GM19035 (cell line): Measurements from ENCODE around the gene SOS2.
"Not testable (repeated sequence)": the region's sequence is repeated elsewhere in the genome, so short reads cannot be mapped to it uniquely, and the experiment has no call there.

ENCODE experiments used
- ATAC-seq: cut with Tn5 transposase; IDR thresholded peaks from one replicate; pipeline ENCODE4 v1.9.1; 2021; ENCODE audit not compliant: unreplicated experiment

SOS2 gene

DNA sequence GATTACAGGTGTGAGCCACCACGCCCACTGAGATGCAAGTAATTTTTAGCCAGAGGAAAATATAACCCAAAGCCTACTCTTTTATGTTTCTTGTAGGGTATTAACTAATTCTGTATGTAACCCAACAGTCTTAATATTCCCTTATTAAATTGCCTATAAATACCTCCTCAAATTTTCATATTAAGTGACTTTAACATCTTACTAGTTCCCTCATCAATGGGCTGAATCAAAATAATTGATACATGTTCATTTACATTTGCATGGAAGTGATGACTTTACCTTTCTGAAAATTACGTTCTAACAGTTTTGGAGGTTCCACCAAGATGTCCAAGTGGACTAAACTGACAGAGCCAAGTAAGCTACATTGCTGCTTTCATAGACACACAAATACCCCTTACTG lies 3.1 kb downstream of the SOS2 start:
- ATAC-seq: no peak

DNA sequence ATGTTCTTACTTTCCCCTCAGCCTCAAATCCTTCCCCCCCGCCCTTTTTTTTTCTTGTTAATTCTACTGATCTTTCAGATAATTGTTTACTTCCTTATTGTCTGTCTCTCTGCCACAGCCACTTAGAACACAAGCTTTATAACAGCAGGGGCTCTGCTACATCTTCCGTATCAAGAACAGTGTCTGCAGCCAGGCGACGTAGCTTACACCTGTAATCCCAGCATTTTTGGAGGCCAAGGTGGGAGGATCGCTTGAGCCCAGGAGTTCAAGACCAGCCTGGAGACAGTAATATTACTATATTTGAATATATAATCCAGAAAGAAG lies 5.4 kb downstream of the SOS2 start:
- no peak for ATAC-seq

DNA sequence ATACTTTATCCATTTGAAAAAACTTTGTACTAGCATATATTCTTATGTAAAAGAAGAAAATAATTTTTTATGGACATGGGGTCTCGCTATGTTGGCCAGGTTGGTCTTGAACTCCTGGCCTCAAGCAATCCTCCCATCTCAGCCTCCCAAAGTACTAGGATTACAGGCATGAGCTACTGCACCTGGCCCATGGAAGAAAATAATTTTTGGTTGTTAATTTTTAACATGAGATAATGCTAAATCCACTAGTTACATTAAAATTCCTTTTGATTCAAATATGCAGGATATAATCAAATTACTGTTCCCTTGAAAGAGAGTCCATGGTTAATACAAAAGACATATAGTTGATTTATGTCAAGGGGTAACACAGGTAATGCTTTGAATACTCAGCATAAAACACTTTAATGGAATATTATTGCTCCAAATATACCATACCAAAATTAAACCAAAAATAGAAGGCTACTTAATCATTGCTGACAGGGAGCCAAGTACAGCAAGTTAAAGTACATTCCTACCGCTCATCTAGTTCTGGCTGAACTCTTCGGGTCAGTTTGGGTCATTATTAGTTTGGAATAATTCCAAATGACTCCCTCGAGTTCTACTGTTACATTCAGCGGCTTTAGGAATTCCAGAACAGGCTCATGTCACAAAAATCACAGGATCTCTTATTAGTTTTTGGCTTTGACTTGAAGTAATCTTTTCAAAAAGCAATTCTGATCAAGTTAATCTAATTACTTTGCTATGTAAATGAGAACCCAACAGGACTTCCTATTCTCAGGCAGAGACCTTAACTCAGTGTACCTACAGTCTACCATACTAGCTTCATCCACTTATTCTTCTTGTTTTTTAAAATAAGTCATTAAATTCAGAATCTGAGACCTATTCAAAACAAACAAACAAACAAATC lies 6.1 kb downstream of the SOS2 start:
- no peak for ATAC-seq

DNA sequence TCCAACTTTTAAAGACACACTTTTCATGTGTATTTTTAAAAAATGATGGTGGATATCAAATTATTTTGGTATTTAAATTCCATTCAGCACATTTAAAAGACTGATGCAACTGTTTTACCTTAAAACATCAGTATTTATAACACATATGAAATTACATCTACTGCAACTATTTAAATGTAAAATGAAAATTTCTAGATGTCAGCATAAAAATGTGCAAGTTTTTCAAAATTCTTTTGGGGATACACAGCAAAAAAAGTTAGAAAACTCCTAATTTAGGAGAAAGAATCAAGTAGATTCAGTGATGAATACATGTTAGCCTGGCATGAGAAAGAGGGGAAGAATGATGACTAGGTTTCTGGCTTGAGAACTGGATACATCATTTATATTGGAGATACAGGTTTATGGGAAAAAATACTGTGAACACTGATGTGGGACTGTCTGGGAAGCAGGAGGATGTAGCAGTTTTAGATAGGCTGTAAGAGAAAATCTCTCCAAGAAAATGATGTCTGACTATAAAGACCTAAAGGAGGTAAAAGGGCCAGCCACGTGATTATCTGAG lies 9.2 kb downstream of the SOS2 start:
- no peak for ATAC-seq

DNA sequence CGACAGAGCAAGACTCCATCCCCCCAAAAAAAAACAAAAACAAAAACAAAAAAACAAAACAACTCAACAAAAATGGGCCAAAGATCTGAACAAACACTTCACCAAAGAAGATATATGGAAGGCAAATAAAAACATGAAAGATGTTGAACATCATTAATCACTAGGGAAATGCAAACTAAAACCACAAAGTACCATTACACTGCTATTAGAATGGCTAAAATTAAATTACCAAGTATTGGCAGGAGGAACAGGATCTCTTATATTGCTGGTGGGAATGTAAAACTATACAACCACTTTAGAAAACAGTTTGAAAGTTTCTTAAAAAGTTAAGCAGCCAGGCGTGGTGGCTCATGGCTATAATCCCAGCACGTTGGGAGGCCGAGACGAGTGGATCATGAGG lies 12.9 kb downstream of the SOS2 start:
- ATAC-seq: no peak

DNA sequence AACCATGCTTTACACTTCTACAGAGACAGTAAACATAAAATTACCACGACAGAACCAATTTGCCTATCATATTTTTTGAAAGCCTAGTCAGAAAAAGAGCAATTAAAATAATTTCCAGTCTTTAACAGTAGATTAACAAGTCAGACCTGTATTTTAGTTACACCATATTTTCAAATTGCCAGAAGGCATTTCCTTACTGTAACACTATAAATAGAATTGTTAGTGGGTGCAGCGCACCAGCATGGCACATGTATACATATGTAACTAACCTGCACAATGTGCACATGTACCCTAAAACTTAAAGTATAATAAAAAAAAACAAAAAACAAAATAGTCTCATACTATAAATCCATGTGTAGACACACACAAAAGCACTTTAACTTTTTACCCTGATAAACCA lies 16.0 kb downstream of the SOS2 start:
- ATAC-seq: no peak

DNA sequence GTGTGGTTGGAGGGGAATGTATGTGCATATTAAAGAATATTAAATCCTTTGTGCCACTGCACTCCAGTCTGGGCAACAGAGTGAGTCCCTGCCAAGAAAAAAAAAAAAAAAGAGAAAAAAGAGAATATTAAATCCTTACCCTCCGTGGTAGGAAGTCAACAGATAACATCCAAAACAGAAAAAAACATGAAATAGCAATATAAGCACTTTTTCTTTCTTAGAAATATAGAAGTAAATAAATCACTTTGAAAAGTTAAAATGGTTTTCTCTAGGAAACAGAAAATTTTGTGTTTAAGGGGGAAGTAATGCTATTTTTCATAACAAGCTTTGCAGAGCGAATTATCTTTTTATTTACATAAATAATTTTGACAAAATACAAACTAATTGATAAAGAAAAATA lies 17.6 kb downstream of the SOS2 start:
- no peak for ATAC-seq

DNA sequence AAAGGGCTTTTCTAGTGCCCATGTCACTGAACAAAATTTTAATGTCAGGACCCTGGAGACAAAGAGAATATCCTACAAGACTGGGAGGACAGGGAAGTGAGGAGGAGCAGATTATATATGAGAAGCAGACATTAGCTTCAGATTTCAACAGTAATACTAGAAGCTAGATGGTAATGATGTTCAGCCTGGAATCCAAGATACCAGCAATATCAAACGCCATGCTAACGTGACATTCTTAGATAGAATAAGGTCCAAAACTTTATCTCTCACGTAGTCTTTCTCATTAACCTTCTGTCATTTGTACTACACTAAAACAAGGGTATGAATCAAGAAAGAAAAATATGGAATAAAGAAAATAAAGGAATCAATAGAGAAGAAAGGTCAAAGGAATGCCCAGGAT lies 18.7 kb downstream of the SOS2 start:
- ATAC-seq: no peak

DNA sequence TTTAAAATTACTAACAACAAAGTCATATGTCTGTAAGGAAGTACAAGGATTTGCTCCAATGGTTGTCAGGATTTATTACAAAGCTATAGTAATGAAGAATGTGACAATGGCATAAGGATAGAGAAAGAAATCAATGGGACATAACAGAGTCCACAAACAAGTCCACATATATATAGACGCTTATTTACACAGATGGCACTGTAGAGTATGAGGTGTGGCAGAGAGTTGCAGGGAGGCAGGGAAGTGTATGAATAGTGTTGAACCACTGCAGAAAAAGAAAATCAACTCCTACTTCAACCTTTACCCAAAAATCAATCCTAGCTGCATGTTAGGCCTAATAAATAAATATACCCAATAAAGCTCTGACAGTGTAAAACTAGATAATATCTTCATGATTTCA lies 21.3 kb downstream of the SOS2 start:
- no peak for ATAC-seq

DNA sequence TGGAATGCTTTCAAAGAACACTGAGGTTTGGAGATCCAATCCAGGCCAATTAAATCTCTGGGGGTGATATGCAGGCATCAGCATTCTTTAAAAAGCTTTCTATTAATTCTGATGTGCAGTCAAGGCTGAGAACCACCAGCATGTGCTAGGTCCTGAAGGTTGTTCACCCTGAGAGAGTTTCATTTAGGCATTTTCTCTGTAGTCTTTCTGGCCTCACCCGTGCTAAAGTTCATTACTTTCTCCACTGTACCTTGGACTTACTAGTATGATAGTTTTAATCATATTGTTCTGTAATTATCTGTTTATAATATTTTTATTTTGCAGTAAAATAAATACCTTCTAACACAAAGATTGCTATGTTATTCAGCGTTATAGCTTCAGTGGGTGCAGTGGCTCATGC lies 32.9 kb downstream of the SOS2 start:
- no peak for ATAC-seq

DNA sequence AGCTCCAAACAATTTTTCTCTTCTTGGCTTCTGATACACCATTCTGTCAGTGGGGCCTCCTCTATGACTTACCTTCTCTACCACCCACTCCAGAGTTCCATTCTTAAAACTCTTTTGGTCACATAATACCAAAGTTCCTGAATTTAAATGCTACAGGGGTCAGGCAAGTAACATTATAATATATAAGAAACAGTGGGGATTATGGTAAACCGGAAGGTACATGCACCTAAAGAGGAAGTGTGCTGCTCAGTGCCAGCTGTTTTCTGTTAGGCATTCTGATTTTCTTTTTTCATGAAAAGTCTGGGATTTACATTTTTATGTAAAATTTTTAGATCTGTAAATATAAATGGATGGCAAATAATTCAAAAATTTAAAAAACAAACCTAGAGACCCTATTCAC lies 39.9 kb downstream of the SOS2 start:
- ATAC-seq: no peak

DNA sequence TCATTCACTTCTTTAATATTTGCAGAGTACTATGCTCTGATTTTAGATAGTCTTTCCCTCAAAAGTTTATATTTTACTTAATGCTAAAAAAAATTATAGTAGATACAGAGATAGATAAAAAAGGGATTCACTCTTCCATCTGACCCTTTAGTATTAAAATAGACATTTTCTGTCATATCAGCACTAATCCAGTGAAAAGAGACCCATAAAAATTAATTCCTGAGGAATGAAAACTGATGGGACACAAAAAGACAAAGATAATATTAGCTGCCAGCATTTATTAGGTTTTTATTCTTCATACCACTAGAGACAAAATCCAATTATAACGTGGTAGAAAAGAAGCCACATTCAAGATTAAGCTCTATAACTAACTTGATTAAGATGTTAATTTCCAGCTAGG lies 45.3 kb downstream of the SOS2 start:
- no peak for ATAC-seq

DNA sequence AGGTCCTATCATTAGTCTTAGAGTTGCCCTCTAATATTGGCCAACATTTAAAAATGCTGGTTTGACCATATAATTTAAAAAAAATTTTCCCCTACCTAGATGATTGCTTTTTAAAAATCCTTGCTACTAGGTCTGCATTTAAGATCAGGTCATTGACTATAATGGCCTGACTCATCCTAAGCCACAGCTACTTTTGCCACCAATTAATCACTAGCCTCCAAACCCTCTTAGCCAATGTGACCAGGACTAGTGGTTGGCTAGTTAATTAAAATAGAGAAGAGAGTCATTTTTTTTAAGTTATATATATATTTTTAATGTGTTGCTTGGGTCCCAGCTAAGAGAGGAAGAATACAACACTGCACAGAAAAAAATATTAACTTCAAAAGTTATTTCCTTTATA lies 57.5 kb downstream of the SOS2 start:
- no peak for ATAC-seq

DNA sequence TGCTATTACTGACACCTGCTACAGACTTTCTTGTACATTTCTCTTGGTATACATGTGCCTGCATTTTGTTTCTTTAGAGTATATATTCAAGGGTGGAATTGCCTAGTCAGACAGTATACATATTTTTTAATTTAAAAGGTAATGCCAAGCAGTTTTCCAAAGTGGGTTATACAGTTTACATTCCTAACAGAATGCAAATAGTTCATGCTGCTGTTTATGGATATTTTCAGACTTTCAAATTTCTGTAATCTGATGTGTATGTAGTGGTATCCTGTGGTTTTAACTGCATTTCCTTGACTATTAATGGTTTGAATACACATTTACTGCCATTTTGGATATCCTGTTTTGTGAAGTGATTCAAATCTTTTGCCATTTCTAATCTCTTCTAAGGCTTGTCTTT lies 59.5 kb downstream of the SOS2 start:
- ATAC-seq: no peak

DNA sequence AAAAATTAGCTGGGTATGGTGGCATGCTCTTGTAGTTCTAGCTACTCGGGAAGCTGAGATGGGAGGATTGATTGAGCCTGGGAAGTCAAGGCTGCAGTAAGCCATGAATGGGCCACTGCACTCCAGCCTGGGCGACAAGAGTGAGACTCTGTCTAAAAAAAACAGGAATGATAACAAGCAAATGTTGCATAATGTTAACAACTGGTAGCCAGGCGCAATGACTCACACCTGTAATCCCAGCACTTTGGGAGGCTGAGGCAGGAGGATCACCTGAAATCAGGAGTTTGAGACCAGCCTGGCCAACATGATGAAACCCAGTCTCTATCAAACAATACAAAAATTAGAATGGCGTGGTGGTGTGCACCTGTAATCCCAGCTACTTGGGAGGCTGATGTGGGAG lies 64.0 kb downstream of the SOS2 start:
- not testable (repeated sequence) for ATAC-seq

DNA sequence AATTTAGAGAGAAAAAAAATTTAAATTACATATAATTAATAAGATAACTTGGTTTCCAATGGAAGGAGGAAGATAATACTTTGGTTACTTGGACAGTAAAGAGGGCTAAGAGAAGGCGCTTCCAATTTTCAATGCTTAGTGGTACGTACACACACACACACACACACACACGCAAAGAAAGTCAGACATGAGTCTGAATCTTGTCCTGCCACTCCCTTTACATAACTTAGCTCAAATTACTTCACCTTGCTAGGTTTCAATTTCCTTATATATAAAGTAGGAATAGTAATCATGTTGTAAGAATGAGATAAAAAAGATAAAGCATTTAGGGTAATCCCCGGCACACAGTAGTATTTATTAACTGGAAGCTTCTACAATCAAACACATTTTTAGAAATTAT lies 75.3 kb downstream of the SOS2 start:
- ATAC-seq: no peak

DNA sequence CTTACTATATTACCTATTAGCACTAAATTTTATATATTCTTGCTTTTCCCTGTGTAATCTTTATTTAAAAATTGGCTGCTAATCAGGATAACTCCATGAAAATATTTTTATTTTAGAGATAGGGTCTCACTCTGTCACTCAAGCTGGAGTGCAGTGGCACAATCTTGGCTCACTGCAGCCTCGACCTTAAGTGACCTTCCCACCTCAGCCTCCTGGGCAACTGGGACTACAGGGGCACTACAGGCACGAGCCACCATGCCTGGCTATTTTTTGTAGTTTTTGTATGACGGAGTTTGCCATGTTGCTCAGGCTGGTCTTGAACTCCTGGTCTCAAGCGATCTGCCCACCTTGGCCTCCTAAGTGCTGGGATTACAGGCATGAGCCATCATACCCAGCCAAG lies 82.6 kb downstream of the SOS2 start:
- no peak for ATAC-seq

DNA sequence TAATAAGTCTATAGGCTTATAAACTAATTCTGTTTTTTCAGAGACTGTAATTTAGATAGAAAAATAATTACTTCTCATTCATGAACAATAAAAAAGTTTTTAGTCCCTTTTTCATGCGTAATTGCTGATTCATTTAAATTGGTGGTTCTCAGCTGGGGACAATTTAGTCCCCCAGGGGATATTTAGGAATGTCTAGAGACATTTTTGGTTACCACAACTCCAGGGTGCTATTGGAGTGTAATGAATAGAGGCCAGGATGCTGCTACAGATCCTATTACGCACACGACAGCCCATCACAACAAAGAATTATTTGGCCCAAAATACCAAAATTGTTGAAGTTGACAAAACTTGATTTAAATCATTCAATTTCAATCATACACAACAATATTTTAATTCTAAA lies 92.2 kb downstream of the SOS2 start:
- ATAC-seq: no peak

DNA sequence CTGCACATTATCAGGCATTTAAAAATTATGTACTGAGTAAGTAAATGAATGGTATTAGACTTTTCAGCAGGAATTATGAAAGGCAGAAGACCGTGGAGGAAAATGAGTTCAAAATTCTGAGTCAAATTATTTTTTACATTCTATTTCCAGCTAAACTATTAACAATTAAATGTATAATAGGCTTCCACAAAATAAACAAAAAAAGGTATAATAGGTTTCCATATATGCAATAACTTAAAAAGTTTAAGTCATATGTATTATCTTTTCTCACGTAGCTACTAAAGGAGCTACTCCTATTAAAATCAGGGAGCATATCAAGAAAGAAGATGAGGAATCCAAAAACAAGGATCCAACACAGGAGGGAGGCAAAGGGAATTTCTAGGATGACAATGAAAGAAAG lies 103.6 kb downstream of the SOS2 start:
- ATAC-seq: no peak

DNA sequence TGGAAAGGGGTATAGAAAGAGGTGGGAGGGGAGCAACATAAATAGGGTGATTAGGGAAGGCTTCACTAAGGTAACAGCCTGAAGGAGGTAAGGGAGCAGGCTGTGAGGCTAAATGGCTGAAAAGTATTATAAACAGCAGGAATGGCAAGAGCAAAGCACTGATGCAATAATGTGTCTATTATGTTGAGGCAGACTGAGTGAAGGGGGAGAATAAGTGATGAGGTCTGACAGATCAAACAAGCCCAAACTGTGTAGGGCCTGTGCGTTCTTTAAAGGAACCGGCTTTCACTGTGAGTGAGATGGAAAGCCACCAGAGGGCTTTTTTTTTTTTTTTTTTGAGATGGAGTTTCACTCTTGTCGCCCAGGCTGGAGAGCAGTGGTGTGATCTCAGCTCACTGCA lies 108.3 kb downstream of the SOS2 start:
- ATAC-seq: no peak

DNA sequence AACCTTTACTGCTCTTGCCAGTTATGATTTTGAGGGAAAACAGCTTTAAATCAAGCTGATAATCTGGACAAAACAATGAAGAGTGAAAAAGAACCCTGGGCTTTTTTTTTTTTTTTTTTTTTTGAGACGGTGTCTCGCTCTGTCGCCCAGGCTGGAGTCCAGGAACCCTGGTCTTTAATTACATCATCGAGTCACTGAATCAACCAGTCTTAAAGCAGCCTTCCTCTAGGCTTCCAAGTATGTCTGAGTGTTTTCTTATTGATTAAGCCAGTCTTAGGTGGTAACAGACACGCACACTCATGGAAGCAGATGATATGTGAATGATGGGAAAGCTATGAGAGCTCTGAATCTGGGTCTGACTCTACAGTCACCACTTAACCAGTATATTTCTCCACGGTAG lies 109.1 kb downstream of the SOS2 start:
- no peak for ATAC-seq

DNA sequence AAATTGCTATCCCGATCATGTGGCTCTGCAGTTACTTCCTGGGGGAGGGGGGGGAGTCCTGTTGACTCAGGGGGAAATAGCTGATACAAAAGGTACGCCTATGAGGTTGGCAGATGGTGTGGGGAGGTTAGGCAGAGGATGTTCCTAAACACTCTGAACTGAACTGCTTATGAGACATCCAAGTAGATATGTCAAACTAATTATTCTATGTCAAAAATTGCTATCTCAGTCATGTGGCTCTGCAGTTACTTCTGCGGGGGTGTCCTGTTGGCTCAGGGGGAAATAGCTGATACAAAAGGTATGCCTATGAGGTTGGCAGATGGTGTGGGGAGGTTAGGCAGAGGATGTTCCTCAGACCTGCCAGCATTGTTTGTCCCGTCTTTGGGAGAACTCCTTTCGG lies 109.9 kb downstream of the SOS2 start:
- no peak for ATAC-seq

DNA sequence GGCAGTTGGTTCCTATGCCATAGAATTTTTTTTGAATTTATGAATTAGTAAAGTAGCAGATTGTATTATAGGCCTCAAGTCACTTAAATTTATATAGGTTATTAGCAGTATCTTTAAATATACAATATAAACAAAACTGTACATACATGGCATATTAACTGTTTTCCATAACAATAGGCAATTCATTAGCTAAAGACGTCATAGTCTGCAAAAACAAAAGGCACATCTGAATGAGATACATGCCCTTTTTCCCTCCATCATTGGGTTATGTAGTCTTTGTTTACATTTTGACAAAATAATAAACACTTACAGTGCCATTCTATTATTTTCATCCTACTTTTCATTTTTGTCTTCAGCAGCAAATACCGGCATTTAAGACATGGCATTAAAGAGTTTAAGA lies 113.9 kb downstream of the SOS2 start:
- ATAC-seq: no peak
